Measurements from ENCODE around the gene TRAM1L1. TPM values are rescaled to one million over a fixed set of nuclear protein-coding genes. Genes with fewer than 3 reads are reported as not detected.

The TRAM1L1 gene
- 3.8 and 6.8 TPM in 2 replicates for total RNA-seq (2014; rRNA removed; shearing (Covaris generic); ENCODE audit: low replicate concordance)

DNA sequence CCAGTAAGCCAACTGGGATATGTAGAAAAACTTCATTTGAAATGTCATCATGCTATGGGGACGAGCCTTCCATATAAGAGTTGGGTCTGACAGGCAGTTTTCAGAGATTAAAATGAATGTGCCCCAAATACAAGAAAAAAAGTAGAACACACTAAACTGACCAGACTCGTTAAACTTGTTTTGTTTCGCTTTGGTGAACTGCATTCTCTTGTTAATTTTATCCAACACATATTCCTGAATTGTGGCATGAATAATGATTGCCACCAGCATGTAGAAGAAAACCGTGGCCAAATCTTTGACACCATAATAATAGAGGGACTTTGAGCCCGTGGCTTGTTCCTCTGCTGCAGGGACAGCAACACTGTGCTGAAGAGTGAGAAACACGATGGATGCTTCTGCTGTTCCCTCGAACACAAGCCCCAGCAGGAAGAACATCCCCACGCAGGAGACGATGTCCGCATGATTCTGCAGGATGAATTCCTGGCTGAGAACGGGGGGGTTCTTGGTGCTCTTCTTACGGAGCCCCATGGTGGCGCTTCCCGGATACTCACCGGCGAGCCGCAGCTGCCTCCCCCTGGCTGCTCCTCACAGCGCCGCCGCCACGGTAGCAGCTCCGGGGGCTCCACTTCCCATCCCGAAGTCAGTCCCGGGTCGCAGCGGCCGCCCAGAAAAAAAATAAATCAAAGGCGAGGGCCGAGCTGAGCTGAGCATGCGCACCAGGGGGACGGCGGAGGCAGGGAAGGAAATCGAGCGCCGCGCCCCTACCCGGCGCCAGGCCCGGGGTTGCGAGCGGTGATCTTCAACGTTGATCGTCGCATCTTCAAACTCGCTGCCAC lies at the start of gene TRAM1L1:
Gene TRAM1L1, minus strand, starts transcription at position 711 of the 836 bp plus-strand sequence. Its CDS starts 183 bp downstream, at position 528.
- in situ Hi-C loops (cut with HindIII; ENCODE audit: low pct_unique_long_range_greater_than_20kb, low sequenced_read_pairs), result no loop called here
- DNase-seq (ENCODE audit: low read depth), result peak; percentile 84

DNA sequence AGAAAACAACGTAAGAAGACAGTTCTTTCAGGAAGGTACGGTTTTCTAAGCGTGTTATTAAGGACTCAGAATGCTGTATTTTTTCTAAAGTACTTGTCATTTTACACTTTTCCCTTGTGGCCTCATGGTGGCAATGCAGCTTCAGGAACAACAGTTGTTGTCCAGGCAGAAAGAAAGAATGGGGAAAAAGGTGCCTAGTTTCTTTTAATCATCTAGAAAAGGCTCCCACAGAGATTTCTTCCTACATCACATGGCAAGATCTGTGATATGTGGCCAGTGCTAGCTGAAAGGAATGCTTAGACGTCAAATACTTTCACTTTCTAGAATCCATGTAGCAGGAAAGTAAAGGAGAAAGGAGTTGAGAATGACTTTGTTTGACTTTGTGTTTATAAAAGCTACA lies 49.0 kb upstream of the TRAM1L1 start:
- in situ Hi-C loops (cut with HindIII; ENCODE audit: low pct_unique_long_range_greater_than_20kb, low sequenced_read_pairs), result no loop called here
- peak; percentile 91 for DNase-seq (ENCODE audit: low read depth)

DNA sequence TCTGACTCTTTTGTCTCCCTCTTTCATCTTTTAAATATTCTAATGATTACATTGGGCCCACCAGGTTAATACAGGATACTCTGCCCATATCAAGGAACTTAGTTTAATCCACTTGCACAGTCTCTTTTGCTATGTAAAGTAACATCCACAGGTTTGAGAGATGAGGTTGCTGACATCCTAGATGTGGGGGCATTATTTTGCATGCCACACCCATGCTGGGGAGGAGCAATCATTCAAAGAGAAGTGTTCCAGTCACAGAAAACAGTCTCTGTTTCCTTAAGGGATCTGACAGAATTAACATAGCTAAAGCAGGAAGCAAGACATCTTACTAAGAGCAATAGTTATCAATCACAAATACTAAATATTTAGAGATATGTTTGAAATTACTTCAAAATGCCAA lies 11.5 kb upstream of the TRAM1L1 start:
- DNase-seq (ENCODE audit: low read depth), result no peak
- in situ Hi-C loops (cut with HindIII; ENCODE audit: low pct_unique_long_range_greater_than_20kb, low sequenced_read_pairs), result no loop called here

DNA sequence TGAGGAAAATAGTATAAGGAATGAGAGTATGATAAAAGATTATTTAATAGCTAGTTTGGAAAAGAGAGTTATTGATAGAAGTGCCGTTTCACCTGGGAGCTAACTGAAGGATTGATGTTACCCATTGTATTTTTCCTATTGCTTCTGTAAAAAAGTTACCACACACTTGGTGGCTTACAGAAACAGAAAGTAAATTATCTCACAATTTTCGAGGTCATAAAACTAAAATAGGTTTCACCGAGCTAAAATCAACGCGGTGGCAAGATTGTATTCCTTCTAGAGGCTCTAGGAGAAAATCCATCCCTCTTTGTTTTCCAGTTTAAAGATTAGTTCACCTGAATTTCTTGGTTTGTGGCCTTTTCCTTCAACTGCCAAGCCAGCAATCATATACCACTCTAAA lies 11.1 kb upstream of the TRAM1L1 start:
- in situ Hi-C loops (cut with HindIII; ENCODE audit: low pct_unique_long_range_greater_than_20kb, low sequenced_read_pairs), result no loop called here
- DNase-seq (ENCODE audit: low read depth), result no peak

DNA sequence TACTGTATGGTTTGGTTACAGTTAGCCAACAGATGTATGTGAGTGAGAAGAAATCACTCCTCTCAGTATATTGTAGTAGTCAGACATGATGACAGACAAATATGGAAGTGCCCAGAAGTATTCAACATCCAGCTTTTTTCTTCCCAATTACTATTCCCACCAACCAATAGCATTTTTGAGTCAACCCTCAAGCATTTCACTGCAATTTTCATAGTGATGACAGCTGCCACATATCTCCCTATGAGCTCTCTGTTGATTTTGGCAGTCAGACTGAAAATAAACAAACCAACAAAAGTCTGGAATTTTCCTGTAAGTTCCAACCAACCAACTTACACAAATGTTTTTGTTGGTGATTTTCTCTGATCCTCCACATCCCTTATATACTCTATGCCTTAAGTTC lies 8.2 kb upstream of the TRAM1L1 start:
- in situ Hi-C loops (cut with HindIII; ENCODE audit: low pct_unique_long_range_greater_than_20kb, low sequenced_read_pairs), result no loop called here
- peak; percentile 12 for DNase-seq (ENCODE audit: low read depth)

DNA sequence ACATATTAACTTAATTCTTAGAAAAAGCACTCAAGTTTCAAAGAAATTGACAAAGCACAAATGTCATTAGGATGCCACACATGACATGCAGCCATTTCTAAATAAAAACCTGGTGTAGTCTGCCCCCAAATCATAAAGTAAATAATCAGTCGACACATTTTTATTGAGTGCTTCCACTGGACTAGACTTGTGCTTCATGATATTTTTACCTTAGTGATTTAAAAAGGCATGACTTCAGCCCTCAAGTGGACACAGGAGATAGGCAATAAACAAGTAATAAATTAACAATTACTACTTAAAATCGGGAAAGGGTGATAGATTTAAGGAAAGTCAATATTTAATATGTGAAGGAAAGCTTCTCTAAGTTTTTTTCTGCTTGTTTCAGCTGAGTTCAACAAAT lies 7.6 kb downstream of the TRAM1L1 start:
- in situ Hi-C loops (cut with HindIII; ENCODE audit: low pct_unique_long_range_greater_than_20kb, low sequenced_read_pairs), result no loop called here
- no peak for DNase-seq (ENCODE audit: low read depth)

DNA sequence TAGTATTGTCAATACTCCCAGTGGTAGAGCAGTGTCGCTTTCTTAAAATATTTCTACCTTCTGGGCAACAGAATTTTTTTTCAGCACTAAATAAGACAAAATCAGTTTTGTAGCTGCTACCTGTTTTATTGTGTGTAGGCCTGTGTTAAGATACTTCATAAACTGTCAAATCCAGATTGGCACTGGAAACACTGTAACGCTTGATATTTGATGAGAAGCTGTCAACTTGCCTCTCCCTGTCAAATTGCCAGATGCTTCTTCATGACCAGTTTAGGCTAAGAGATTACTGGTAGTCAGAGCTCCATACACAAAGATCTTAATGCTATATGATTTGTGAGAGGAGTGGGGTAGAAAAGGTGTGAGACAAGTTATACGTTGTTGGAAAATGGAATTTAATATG lies 17.3 kb downstream of the TRAM1L1 start:
- no peak for DNase-seq (ENCODE audit: low read depth)

DNA sequence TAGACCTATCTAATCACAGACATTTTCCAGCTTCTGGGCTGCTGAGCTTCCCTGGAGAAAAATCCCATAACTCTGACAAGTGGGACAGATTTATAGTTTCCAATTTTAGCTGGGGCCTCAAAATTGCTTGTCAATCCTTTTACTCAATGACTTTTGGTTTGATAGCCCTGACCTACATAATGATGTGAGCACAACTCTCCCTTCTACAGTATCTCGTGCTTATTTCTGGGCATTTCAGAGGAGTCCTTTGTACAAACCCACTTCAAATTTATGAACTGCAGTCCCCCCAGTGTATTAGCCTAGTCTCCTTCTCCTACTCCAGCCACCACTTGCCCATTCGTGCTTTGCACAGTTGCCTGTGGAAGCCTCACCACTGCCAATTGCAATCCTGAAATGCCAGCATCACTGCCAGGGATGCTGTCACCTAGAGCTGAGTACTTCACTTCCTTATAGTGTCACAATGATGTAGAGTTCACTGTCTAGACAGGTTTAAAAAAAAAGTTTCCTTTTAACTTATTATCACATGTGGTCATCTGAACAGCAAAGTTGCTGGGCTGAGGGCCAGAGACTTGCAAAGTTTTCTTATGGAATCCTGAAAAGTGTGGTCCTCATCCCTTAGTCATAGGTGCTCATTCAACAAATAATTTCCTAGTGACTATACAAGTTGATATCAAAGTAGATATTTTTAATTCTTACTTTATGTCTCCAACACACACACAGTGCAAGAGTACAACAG lies 21.2 kb downstream of the TRAM1L1 start:
- in situ Hi-C loops (cut with HindIII; ENCODE audit: low pct_unique_long_range_greater_than_20kb, low sequenced_read_pairs), result no loop called here
- DNase-seq (ENCODE audit: low read depth), result peak; percentile 22

More for the DNA sequence above, 17.3 kb downstream of the TRAM1L1 start:
- in situ Hi-C loops (cut with HindIII; ENCODE audit: low pct_unique_long_range_greater_than_20kb, low sequenced_read_pairs), result no loop called here

DNA sequence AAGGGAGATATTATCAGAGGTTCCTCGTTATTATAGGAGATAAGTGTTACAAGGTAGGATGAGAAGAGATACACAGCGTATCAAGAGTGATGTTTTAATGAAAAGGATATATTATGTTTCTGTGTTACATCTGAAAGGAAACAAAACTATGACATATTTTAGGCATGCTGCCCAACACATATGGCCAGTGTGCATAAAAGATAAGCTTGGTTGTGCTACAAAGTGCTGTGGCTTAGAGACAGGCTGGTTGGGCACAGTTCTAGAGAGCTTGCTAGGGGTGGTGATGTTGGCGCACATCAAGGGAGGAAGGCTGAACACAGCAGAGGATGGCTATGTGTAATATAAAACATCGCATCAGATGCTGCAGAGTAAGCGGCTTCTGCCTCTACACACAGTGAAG lies 42.4 kb downstream of the TRAM1L1 start:
- no peak for DNase-seq (ENCODE audit: low read depth)
- in situ Hi-C loops (cut with HindIII; ENCODE audit: low pct_unique_long_range_greater_than_20kb, low sequenced_read_pairs), result no loop called here

All from Caki2 (cell line).